ENCODE data around the gene S100A9. TPM values are rescaled to one million over a fixed set of nuclear protein-coding genes. Genes with fewer than 3 reads are reported as not detected.

S100A9 gene
- total and polyA plus RNA-seq, 2 experiments from 2014 or later: not detected

DNA sequence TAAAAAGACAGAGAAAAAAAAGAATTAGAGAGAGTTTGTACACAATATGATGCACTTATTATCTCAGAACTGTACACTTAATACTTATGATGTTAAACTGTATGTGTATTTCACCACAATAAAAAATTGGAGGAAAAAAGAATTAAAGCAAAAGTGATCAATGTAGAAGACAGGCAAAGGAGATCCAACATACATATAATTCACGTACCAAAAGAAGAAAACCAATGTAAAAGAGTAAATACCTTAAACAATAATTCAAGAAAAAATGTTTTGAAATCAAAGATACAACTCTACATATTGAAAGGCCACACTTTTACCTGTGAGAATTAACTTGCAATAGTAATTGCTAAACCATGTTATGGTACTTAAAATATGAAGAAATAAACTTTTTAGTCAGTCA is 35.1 kb upstream of the S100A9 start (continued):
- no peak for TF ChIP-seq ZNF462 (CRISPR knock-in tag; IDR thresholded peaks at IDR 0.05)
- TF ChIP-seq, protein P1, sequence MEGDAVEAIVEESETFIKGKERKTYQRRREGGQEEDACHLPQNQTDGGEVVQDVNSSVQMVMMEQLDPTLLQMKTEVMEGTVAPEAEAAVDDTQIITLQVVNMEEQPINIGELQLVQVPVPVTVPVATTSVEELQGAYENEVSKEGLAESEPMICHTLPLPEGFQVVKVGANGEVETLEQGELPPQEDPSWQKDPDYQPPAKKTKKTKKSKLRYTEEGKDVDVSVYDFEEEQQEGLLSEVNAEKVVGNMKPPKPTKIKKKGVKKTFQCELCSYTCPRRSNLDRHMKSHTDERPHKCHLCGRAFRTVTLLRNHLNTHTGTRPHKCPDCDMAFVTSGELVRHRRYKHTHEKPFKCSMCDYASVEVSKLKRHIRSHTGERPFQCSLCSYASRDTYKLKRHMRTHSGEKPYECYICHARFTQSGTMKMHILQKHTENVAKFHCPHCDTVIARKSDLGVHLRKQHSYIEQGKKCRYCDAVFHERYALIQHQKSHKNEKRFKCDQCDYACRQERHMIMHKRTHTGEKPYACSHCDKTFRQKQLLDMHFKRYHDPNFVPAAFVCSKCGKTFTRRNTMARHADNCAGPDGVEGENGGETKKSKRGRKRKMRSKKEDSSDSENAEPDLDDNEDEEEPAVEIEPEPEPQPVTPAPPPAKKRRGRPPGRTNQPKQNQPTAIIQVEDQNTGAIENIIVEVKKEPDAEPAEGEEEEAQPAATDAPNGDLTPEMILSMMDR (conservative IDR thresholded peaks at IDR 0.05; ENCODE audit: low read depth in 2 of 2): no peak
- no peak for TF ChIP-seq ZNF331 (CRISPR knock-in tag; IDR thresholded peaks at IDR 0.05; ENCODE audit: low read depth)
- TF ChIP-seq CREB1 (CRISPR knock-in tag; IDR thresholded peaks at IDR 0.05; ENCODE audit: low read depth): no peak

- Histone ChIP-seq H3F3A (replicated peaks; ENCODE audit: low read depth) (no peaks in the 10 kb centered on the region), H3K79me2 (replicated peaks; ENCODE audit: insufficient read depth) (no peaks in the 10 kb centered on the region), H3K36me3 (ENCODE audit: insufficient read depth) (peaks cover 4% of the 10 kb centered on the region; the same call in 1 of the 2 replicates), H3K27me3 (ENCODE audit: insufficient read depth) (no peaks in the 10 kb centered on the region), H3K4me1 (ENCODE audit: insufficient read depth) (no peaks in the 10 kb centered on the region), H3K4me2 (no peak overlapping the region), H4K20me1 (replicated peaks; ENCODE audit: insufficient read depth) (no peaks in the 10 kb centered on the region), H2AFZ (no peak overlapping the region), H3K27ac (ENCODE audit: low read depth) (no peak overlapping the region), H3K4me3 (no peak overlapping the region), H3K9me2 (ENCODE audit: insufficient read depth) (peaks cover 3% of the 10 kb centered on the region; the same call in 1 of the 2 replicates)
- Mint-ChIP-seq H3K27ac (no peak overlapping the region), H3K9me3 (peaks cover 69% of the 10 kb centered on the region), H3K36me3 (ENCODE audit: low read depth) (peaks cover 4% of the 10 kb centered on the region; the same call in 2 of the 3 replicates), H3K4me3 (no peak overlapping the region), H3K27me3 (ENCODE audit: insufficient read depth, low read depth, poor library complexity) (no peaks in the 10 kb centered on the region), H3K4me1 (no peaks in the 10 kb centered on the region)
- TF ChIP-seq JUNB (IDR thresholded peaks at IDR 0.05; ENCODE audit: unreplicated experiment): no peak
- TF ChIP-seq, protein P1 (conservative IDR thresholded peaks at IDR 0.05; ENCODE audit: low read depth in 2 of 2): no peak
- no peak for TF ChIP-seq EZH2phosphoT487 (IDR thresholded peaks at IDR 0.05; ENCODE audit: unreplicated experiment)
- TF ChIP-seq, protein P2, sequence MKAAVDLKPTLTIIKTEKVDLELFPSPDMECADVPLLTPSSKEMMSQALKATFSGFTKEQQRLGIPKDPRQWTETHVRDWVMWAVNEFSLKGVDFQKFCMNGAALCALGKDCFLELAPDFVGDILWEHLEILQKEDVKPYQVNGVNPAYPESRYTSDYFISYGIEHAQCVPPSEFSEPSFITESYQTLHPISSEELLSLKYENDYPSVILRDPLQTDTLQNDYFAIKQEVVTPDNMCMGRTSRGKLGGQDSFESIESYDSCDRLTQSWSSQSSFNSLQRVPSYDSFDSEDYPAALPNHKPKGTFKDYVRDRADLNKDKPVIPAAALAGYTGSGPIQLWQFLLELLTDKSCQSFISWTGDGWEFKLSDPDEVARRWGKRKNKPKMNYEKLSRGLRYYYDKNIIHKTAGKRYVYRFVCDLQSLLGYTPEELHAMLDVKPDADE (IDR thresholded peaks at IDR 0.05): no peak
- DNase-seq (ENCODE audit: low spot score): no peak
- no peak for ATAC-seq
These were observed 32.7 kb upstream of the S100A9 start for GRCh38 chr1:153324912-153325311.
